COR-L47 (cell line): Measurements from ENCODE around the gene HOXA4.

Experiments used
- DNase-seq: peaks from one replicate; lab custom pipeline; 2025; lab: John Stamatoyannopoulos, UW

Gene HOXA4

GRCh38 chr7:27116962-27117886 is 13.3 kb downstream of the HOXA4 start:
- no peak for DNase-seq

- DNase-seq: no peak
Measured at GRCh38 chr7:27116031-27116961, 14.3 kb downstream of the HOXA4 start.

GRCh38 chr7:27115221-27116026 is 15.1 kb downstream of the HOXA4 start:
- no peak for DNase-seq

DNA sequence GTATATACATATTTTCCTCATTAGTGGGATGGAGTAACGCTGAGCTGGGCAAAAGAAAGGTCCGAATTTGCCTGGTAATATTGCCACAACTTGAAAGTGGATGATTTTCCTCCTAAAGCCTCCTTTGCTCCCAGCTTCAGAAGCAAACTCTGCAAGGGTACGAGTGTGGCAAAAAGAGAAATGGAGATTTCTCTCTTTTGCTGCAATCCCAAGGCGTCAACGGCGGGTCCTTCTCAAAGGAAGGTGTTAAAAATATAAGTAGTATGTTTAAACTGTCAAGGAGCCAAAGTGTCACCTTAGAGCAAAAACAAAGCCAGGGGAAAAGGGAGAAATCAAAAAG is 15.7 kb downstream of the HOXA4 start:
- no peak for DNase-seq

DNA sequence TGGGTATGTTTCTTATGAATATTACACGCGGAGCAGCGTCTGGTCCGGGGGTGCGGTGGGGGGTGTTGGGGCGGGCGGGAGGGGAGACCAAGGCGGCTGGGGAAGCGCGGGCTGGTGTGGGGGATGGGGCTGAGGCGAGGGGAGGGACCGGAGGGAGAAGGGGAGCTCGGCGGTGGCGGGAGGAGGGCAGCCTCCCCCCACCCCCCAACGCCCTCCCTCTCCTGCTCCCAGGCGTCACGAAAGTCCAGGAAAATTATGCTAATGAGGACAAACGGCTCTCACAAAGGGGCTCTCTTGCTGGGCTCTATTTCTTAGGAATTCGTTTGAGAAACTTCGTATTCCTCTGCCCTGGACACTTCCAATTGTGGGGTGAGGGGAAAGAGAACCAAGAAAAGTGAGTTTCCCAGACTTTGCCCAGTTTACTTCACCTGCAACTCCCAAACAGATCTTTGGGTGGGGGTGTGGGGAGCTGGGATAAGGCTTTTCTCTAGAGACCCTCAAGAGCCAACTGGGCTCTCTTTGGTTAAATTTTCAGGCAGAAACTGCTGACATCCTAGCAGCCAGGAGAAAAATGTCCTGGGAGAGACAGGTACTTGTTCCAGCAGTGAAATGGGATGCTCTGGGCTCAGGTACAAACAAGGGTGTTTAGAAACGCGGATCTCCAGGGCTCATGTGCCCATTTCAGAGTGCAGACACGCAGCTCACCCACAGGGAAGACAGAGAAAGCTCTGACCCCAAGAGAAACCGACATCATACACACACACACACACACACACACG is 16.4 kb downstream of the HOXA4 start:
- peak; percentile 50 for DNase-seq

GRCh38 chr7:27112955-27113949 is 17.3 kb downstream of the HOXA4 start:
- DNase-seq: no peak

- DNase-seq: no peak
Measured at GRCh38 chr7:27112361-27112760, 18.2 kb downstream of the HOXA4 start.

GRCh38 chr7:27111751-27112277 is 18.7 kb downstream of the HOXA4 start:
- DNase-seq: no peak

DNA sequence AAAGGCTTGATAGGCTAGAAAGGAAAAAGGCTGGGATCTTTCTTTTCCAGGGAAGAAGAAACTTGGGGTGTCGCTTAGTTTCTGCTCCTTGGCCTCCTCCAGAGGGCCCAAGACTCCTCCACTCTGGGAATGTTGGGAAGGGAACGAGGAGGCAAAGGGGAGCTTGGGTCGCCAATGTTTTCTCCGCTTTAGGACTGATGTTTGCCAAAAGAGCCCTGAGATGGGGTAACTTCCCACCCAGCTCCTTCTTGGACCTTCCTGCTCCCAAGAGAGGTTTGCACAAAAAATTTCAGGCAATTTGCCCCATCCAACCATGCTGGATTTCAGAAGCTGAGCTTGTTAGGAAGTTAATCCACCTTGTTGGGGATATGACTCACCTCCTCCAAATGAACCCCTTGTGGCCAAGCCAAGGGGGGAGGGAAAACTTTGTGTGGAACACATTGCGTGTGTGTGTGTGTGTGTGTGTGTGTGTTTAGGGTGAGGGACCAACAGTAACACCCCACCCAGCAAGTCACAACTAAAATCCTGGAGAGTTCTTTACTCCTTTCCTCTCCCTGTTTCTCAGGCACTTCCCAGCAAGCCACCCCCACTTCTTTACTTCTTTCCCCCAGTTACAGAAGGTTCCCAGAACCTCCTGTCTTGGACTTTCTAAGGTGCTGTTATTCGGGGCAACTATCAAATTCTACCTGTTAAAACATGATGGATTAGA is 19.4 kb downstream of the HOXA4 start:
- DNase-seq: no peak

DNA sequence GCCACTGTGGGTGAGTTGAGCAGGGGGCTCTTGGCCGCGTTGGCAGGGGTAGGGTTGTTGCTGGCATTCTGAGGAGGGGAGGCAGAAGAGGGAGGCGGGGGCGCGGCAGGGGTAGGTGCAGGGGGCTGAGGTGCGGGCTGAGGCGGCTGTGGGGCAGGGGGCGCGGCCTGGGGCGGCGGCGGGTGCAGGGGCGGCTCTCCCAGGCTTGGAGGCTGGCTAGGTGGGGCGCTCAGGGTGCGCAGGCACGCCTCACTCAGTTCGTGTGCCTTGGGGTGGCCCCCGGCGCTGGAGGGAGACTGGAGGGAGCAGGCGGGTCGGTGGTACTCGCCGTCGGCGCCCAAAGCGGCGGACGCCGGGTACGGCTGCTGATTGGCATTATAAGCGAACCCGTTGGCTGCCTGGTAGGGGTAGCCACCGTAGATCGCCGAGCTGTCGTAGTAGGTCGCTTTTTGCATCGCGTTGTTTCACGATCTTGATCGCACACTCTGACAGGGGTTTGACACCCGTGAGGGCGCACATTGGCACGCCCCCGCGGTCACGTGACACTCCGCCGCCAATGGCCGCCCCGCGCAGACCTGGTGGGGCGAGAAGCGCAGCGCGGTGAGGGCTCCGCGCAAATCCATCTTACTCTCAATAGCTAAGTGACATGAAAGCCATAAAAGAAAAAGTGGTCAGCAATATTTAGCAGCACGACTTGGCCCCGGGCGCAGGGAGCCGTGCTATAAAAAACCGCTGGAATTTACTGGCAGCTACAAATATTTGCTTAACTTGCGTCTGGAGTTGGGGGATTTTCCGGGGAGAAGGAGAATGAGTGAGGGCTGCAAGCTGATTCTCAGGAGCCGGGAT is 20.1 kb downstream of the HOXA4 start:
- no peak for DNase-seq

- DNase-seq: no peak
Measured at GRCh38 chr7:27109466-27110185, 20.9 kb downstream of the HOXA4 start.

DNA sequence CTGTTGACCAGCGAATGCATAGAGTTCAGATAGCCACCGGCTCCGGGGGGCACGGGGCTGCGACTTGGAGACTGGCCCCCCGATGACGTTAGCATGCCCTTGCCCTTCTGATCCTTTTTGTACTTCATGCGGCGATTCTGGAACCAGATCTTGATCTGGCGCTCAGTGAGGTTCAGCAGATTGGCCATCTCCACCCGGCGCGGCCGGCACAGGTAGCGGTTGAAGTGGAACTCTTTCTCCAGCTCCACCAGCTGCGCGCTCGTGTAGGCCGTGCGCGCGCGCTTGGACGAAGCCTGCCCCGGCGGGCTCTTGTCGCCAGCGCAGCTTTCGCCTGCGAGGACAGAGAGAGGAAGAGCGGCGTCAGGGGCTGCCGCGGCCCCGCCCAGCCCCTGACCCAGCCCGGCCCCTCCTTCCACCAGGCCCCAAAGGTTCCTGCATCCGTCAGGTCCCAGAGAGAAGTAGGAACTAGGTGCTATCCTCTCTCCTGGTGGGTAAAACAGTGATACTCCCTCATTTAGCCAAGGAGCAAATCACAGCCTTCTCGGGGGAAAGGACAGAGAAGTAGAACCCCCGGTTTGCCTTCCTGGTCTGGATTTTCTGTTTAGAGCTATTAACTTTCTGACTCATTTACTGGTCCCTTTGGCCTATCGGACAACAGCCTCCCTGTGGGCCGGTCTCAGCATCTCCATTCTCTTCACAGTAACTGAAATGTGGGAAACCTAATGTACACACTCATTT is 22.0 kb downstream of the HOXA4 start:
- DNase-seq: no peak

DNA sequence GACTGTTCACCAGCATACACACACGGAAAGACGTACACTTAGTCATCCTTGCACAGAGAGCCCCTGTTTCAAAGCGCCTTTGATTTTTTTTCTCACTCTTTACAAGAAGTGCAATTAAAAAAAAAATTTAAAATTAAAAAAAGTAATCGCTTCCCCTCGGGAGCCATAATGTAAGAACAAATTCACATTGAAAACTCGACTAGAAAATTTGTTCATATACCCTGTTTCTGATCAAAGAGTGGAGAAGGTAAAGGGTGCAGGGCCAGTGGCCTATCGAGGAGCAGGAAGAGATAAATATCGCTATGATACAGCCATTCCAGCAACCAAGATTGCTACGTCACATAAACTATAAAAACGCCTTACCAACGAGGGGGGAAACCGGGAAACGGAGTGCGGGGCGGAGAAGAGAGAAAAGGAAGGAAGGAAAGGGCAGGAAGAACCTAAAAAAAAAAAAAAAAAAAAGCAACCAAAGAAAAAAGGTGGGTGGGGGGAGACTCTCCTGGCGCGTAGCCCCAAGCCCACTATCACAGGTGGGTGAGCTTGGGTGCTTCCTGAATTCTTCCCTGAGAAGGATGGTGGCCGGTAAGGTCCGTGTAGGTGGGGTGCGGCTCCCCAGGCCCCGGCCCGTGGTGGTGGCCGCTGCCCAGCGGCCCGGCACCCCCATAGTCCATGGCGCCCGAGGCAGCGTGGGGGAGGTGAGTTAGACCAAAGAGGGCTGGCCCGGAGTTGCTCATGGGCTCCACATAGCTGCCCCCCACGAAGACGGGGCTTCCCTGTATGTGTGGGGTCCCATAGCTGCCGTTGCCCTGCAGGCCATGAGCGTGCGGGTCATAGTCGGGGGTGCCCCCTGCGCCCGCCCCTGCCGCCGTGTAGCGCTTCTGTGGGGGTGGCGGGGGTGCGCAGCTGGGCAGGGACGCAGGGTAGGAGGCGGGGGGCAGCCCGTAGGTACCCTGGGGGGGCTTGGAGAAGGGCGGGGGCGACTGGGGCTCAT is 22.9 kb downstream of the HOXA4 start:
- DNase-seq: no peak

GRCh38 chr7:27106901-27107240 is 23.7 kb downstream of the HOXA4 start:
- DNase-seq: no peak

DNA sequence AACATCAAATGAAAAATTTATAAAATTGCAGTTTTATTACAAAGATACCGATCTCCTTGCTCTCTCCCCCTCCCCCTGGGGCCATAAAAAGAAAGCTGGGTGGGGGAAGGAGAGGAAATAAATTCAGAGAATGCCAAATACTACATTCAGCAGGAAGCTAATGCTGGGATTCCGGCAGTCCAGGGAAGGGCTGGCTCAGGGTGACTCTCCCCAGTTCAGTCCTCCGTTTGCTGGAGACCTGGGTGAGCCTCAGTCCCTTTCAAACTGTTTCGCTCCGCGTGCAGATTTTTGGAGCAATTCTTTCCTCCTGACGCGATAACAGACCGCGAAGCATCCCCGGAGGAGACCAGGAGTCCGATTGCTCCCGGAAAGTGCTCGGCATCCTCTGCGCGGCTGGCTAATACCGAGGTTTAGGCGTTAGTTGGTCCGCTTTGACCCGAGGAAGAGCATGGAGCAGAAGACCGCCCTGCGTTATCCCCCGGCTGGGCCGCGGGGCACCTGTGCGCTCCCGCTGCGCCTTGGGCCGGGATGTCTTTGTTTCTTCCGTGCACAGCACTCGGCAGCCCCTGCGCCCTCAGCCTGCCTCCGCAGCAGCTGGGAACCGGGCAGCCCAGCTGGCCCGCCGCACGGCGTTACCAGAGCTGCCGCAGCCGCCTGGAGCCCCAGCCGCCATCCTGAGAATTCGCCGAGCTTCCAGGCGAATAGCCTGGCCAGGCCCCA is 24.2 kb downstream of the HOXA4 start:
- DNase-seq: no peak
